HG02943 (cell line): ENCODE data around the gene MRGPRF.

Experiments
- ATAC-seq: cut with Tn5 transposase; IDR thresholded peaks from one replicate; pipeline ENCODE4 v1.9.1; 2021; ENCODE audit warnings: mild to moderate bottlenecking, low read depth, moderate library complexity; ENCODE audit not compliant: unreplicated experiment

Gene MRGPRF

GRCh38 chr11:69013009-69013951 lies at the start of gene MRGPRF:
MRGPRF (minus strand) TSS chr11:69013246; CDS start chr11:69009901, 3,345 bp downstream.
- ATAC-seq = no peak

GRCh38 chr11:69062169-69062855 lies 49.3 kb upstream of the MRGPRF start:
- ATAC-seq = no peak

GRCh38 chr11:69061713-69062053 lies 48.6 kb upstream of the MRGPRF start:
- no peak for ATAC-seq

- ATAC-seq = no peak
Observed at GRCh38 chr11:69060806-69061712, 48.0 kb upstream of the MRGPRF start.

- ATAC-seq = no peak
Observed at GRCh38 chr11:69059985-69060384, 46.9 kb upstream of the MRGPRF start.

GRCh38 chr11:69059429-69059828 lies 46.4 kb upstream of the MRGPRF start:
- no peak for ATAC-seq

- no peak for ATAC-seq
Observed at GRCh38 chr11:69058511-69059270, 45.6 kb upstream of the MRGPRF start.

- no peak for ATAC-seq
Observed at GRCh38 chr11:69057801-69058200, 44.8 kb upstream of the MRGPRF start.

GRCh38 chr11:69057236-69057635 lies 44.2 kb upstream of the MRGPRF start:
- ATAC-seq = no peak

GRCh38 chr11:69055598-69056516 lies 42.8 kb upstream of the MRGPRF start:
- ATAC-seq = peak; percentile 72

- ATAC-seq = no peak
Observed at GRCh38 chr11:69055212-69055586, 42.2 kb upstream of the MRGPRF start.

- no peak for ATAC-seq
Observed at GRCh38 chr11:69054397-69055211, 41.6 kb upstream of the MRGPRF start.

GRCh38 chr11:69053546-69054396 lies 40.7 kb upstream of the MRGPRF start:
- ATAC-seq = no peak

- ATAC-seq = no peak
Observed at GRCh38 chr11:69053169-69053477, 40.1 kb upstream of the MRGPRF start.

GRCh38 chr11:69052343-69053168 lies 39.5 kb upstream of the MRGPRF start:
- ATAC-seq = no peak
